ENCODE measurements around the gene STAM2. TPM values are rescaled to one million over a fixed set of nuclear protein-coding genes. Genes with fewer than 3 reads are reported as not detected.
"Not testable (repeated sequence)": the region's sequence is repeated elsewhere in the genome, so short reads cannot be mapped to it uniquely, and the experiment has no call there.

The STAM2 gene
- total and polyA plus RNA-seq, 8 donors, result 34.2 to 47.6 (median 41.8) TPM

DNA sequence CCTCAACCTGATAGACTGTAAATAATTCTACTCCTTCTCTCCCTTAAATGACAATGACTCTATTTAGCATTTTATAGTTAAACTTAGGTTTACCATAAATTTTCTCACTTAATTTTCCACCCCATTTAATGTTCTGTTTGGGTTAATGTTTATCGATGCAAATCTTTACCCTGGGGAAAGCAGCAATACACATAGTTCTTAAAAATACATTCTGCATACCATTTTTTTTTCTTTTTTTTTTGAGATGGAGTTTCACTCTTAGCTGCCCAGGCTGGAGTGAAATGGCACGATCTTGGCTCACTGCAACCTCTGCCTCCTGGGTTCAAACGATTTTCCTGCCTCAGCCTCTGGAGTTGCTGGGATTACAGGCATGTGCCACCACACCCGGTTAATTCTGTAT, 14.0 kb downstream of the STAM2 start:
- intact Hi-C loops (cut with DNase I), result no loop called here
- ATAC-seq (no peak), DNase-seq (no peak)
- Histone ChIP-seq H3K27ac (no peak overlapping the region), H3K4me1 (peaks cover 0 to 14% of the 10 kb centered on the region in 2 donors), H3K4me3 (no peak overlapping the region), H3K27me3 (no peaks in the 10 kb centered on the region), H3K36me3 (no peaks in the 10 kb centered on the region), H3K9me3 (no peaks in the 10 kb centered on the region)
- TF ChIP-seq, protein P1, sequence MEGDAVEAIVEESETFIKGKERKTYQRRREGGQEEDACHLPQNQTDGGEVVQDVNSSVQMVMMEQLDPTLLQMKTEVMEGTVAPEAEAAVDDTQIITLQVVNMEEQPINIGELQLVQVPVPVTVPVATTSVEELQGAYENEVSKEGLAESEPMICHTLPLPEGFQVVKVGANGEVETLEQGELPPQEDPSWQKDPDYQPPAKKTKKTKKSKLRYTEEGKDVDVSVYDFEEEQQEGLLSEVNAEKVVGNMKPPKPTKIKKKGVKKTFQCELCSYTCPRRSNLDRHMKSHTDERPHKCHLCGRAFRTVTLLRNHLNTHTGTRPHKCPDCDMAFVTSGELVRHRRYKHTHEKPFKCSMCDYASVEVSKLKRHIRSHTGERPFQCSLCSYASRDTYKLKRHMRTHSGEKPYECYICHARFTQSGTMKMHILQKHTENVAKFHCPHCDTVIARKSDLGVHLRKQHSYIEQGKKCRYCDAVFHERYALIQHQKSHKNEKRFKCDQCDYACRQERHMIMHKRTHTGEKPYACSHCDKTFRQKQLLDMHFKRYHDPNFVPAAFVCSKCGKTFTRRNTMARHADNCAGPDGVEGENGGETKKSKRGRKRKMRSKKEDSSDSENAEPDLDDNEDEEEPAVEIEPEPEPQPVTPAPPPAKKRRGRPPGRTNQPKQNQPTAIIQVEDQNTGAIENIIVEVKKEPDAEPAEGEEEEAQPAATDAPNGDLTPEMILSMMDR (IDR thresholded peaks at IDR 0.05), result no peak

DNA sequence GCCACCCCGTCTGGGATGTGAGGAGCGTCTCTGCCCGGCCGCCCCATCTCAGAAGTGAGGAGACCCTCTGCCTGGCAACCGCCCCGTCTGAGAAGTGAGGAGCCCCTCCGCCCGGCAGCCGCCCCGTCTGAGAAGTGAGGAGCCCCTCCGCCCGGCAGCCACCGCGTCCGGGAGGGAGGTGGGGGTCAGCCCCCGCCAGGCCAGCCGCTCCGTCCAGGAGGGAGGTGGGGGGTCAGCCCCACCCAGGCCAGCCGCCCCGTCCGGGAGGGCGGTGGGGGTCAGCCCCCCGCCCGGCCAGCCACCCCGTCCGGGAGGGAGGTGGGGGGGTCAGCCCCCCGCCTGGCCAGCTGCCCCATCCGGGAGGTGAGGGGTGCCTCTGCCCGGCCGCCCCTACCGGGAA, 15.2 kb downstream of the STAM2 start:
- H3K27me3 ChIP-seq; DNase-seq; H3K9me3 ChIP-seq; ATAC-seq; H3K27ac ChIP-seq; H3K4me1 ChIP-seq; H3K36me3 ChIP-seq; H3K4me3 ChIP-seq; intact Hi-C loops (cut with DNase I): not testable (repeated sequence)

DNA sequence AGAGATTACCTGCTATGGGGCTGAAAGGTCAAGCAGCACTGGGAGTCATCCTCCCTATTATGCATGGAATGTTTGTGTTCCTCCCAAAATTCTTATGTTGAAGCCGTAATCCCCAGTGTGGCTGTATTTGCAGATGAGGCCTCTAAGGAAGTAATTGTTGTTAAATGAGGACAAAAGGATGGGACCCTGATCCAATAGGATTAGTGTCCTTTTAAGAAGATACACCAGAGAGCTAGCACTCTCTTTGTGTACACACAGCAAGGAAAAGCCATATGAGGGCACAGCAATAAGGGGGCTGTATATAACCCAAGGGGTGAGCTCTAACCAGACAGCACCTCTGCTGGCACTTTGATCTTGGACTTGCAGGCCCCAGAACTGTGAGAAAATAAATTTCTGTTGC, 18.3 kb downstream of the STAM2 start:
- intact Hi-C loops (cut with DNase I), result no loop called here
- ATAC-seq, result no peak
- no peak overlapping the region for H3K4me3 ChIP-seq
- H3K36me3 ChIP-seq, result no peaks in the 10 kb centered on the region
- H3K27me3 ChIP-seq, result no peaks in the 10 kb centered on the region
- no peak for DNase-seq
- no peaks in the 10 kb centered on the region for H3K4me1 ChIP-seq
- TF ChIP-seq, protein P1 (IDR thresholded peaks at IDR 0.05), result no peak
- H3K9me3 ChIP-seq, result no peaks in the 10 kb centered on the region
- no peak overlapping the region for H3K27ac ChIP-seq

GRCh38 chr2:152155209-152155608, 20.4 kb downstream of the STAM2 start:
- intact Hi-C loops (cut with DNase I), result no loop called here
- DNase-seq, result no peak
- no peaks in the 10 kb centered on the region for H3K4me1 ChIP-seq
- TF ChIP-seq, protein P1 (IDR thresholded peaks at IDR 0.05), result no peak
- H3K4me3 ChIP-seq, result no peak overlapping the region
- H3K36me3 ChIP-seq, result no peaks in the 10 kb centered on the region
- H3K27me3 ChIP-seq, result no peaks in the 10 kb centered on the region
- H3K27ac ChIP-seq, result no peak overlapping the region
- ATAC-seq, result no peak
- no peaks in the 10 kb centered on the region for H3K9me3 ChIP-seq

DNA sequence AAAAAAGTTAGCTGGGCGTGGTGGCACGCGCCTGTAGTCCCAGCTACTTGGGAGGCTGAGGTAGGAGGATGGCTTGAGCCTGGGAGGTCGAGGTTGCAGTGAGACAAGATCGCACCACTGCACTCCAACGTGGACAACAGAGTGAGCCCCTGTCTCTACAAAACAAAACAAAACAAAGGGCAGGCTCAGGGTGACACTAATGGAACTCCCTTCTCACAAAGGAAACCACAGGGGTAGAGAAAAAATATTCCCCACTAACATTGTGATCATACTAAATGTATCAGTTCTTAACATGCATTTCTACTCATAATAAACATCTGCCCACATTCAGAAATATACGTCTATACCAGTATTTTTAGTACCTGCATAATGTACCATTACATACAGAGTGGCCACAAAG, 21.1 kb downstream of the STAM2 start:
- Histone ChIP-seq H3K9me3 (no peaks in the 10 kb centered on the region), H3K4me3 (no peak overlapping the region), H3K27me3 (no peaks in the 10 kb centered on the region), H3K27ac (no peak overlapping the region), H3K36me3 (no peaks in the 10 kb centered on the region), H3K4me1 (no peaks in the 10 kb centered on the region)
- DNase-seq, result no peak
- no peak for ATAC-seq
- intact Hi-C loops (cut with DNase I), result no loop called here
- TF ChIP-seq, protein P1 (IDR thresholded peaks at IDR 0.05), result no peak

DNA sequence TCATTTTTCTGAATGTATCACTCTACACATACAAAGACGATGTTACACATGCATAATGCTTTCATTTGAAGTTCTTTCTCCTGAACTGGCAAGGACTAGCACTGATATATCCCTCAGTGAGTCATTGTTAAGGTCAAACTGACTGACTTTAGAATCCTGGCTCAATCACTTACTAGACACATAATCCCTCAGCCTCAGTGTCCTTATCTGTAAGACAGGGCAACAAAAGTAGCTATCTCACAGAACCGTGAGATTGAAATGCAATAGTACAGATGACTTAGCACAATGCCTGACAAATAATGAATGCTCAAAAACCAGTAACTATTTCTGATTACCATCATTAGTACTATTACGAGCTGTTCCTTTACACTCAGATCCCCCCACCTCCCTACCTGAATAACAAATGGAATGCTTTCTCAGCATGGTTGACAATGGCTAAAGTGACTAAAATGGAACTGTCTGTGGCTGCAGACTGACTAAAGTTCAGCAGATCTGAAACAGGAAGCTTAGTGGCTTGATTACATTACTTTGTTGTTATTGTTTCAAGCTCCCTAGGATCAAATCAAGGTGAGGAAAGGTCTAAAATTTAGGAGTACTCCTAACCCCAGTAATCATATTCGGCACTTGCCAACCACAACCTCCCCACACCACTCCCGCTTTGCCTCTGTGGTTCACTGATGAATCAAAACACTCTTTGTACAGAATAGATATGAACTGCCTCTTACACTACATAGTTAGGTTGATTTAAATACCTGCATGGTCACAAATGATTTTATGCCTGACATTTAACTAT, 40.9 kb downstream of the STAM2 start:
- H3K9me3 ChIP-seq, result no peaks in the 10 kb centered on the region
- H3K27me3 ChIP-seq, result no peaks in the 10 kb centered on the region
- ATAC-seq (no peak), DNase-seq (no peak)
- no peak overlapping the region for H3K27ac ChIP-seq
- TF ChIP-seq, protein P1 (IDR thresholded peaks at IDR 0.05), result no peak
- no peak overlapping the region for H3K4me3 ChIP-seq
- intact Hi-C loops (cut with DNase I), result no loop called here
- peaks cover 0 to 17% of the 10 kb centered on the region in 2 donors for H3K36me3 ChIP-seq
- H3K4me1 ChIP-seq, result peaks cover 0 to 7% of the 10 kb centered on the region in 2 donors

Data from left lung (tissue), 10 donors.